Measurements from ENCODE around the gene EN1.

- TF ChIP-seq CTCF (IDR thresholded peaks at IDR 0.05), result no peak
- TF ChIP-seq POLR2AphosphoS5 (IDR thresholded peaks at IDR 0.05), result no peak
- TF ChIP-seq EP300 (IDR thresholded peaks at IDR 0.05), result no peak
Measured at GRCh38 chr2:118861242-118861641, 13.8 kb upstream of the EN1 start.
